GM19025 (cell line): ENCODE results near the gene FGF1.

Experiments
- ATAC-seq: cut with Tn5 transposase; IDR thresholded peaks from one replicate; pipeline ENCODE4 v1.9.1; 2021; ENCODE audit warnings: mild to moderate bottlenecking, low read depth, moderate library complexity; ENCODE audit not compliant: unreplicated experiment

Gene FGF1

DNA sequence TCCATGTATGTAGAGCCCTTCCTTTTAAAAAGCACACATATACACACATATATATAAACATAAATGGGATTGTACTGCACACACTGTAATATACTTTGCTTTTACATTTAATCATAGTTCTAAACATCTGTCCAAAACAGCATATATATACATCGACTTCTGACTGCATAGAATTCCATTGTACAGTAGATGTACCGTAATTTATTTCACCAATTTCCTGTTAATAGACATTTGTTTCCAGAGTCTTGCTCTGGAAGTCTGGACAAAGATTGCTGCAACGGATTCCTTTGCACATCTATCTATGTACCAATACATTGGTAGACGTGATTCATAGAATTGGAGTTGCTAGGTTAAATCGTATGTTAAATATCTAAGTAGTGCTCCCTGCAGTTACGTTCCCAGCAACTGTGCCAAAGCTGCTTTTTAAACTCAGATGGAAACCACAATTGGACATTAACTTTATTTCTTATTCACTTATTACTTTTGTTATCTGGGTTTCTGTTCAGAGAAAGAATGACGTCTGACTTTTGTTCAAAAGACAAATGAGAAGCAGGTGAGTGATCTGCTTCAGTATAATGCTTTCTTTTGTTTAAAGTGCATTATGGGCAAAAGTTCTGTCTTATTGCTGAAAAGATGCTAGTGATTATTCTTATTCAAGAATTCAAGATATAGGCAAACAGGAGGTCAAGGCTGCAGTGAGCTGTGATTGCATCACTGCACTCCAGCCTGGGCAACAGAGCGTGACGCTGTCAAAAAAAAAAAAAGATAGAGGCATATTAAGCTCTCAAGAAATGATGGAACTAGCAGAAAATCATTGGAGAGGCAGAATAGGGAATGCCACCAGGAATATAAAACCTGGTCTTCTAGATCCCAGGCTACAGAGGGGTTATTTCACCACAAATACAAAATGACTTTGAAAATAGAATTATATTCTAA, 138.2 kb downstream of the FGF1 start:
- ATAC-seq = no peak

DNA sequence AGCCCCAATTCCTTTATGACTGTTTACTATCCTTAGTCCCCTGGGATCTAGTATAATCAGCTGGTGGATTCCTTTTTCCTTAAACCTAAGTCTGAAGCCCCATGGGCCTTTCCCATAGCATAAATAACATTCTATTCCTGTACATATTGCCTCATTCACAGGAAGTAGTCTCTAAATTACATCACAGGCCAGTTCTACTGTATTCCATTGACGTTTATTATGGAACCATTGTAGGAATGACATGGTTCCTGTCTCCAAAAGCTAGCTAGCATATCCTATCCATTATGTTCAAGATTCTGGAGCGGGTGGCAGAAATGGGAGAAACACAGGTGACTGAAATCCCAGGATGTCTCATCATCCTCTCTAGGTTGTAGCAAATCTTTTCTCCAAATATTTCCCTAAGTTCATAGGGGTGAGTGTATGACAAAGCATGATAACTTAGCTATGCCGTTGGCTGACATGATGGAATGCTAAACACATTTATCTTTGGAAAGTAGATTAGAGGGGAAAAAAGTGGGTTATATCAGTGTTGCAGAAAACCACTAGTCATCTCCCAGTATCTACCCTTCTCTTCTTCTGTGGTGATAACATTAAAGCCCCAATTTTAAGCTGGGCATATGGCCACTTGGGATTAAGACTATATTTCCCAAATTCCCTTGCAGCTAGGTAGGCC, 140.1 kb downstream of the FGF1 start:
- ATAC-seq = no peak

DNA sequence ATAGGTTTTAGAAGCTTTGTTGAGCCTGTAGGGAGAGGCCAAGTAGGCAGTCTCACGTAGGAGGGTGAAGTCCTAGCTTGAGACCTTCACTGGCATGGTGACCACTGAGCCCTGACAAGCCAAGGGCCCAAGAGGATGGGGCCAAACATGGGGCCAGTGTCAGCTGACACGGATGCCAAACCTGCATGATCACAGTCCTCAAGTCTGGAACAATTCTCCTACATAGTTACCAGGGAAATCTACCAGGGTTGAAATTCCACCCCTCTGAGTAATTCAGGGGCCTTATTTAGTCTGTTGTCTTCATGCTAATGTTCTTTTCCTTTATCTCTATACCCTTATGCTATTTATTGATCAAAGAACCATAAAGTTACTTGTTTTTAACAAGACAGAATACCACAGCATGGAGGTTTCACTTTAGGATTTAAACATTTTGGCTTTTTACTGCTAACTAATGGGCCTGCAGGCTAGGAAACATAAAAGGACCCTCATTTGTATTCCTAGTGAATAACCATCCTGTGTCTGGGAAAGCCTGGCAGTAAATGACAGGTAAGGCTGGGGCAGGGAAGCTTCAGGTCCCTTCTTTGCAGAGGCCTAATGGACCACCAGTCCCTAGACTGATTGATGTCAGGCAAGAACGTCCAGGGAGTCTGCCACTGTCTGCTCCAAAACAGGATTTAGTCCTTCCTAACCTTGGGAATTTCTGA, 140.8 kb downstream of the FGF1 start:
- no peak for ATAC-seq

DNA sequence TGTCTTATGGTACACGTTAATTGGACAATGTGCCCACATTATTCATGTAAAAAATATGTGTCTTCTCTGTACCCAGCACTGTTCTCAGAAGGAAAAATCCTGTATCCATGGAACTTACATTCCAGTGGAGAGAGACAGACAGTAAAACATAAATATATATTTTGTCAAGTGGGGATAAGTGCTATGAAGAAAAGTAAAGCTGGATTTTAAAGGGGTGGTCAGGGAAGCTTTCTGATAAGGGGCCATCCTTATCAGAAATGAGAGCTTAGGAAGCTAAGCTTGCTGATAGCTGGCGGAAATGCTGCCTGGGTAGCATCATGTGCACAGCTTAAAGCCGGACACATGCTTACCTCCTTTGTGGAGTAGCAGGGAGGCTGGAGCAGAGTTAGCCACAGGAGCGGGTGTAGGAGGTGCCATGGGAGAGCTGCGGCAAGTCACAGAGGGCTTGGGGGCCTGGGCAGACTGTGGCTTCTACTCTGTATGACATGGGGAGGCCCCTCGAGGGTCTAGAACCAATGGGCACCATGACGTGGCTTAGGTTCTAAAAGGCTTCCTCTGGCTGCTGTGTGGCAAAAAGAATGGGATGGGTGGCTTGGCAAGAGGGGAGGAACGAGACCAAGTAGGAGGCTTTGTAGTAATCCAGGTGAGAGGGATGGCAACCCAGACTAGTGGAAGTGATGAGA, 141.7 kb downstream of the FGF1 start:
- no peak for ATAC-seq

DNA sequence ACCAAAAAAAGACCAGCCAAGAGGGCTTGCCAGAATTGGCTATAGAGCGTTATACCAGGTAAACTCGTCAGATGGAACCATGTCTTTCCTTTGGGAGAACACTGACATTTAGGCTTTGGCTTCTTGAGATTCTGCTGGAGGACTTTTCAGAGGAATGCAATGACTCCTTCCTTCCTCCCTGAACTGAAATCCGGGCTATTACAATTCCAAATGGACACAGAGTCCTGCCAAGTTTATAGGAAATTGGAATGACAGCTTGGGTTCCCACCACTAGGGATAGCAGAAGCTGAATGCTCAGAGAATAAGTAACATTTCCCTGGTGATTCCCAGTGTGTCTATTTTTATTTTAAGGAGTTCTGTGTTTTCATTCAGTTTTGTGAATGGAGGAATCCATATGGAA, 143.0 kb downstream of the FGF1 start:
- ATAC-seq = no peak
